Left colon (tissue), 2 donors: ENCODE measurements around the gene MOGAT3. TPM values are rescaled to one million over a fixed set of nuclear protein-coding genes. Genes with fewer than 3 reads are reported as not detected.

Experiments
- ATAC-seq: fragments of 200-7000 bp; cut with Tn5 transposase; one replicate; pipeline ENCODE4 v1.9.1; 2020; ENCODE audit warnings: mild to moderate bottlenecking, moderate library complexity
- DNase-seq, 2 donors: peaks; one replicate each; pipeline ENCODE4 v3.0.0-alpha.2; 2020
- intact Hi-C, 2 donors: fragments of 100-400 bp; cut with DNase I in 1 of 2; cut with micrococcal nuclease in 1 of 2; formaldehyde crosslinking; loops; one replicate each; pipeline versions ENCODE4 v1.11.2 to v1.14.0; 2022; cut with DNase I, micrococcal nuclease
- total RNA-seq, 2 donors: library from RNA; stranded (reverse); fragmentation: NEBNext Ultra II Directional; extraction: Animal tissue kit (Norgen Biotek cat#: 25700); gene quantifications; one replicate each; pipeline ENCODE4 v1.2.1, GENCODE V29; 2021
- donor health status: DM: no; HTN: no; CAD: no.
- donor health status: DM: yes; HTN: yes; CAD: no.

The MOGAT3 gene
- total RNA-seq, 2 donors from 2014 or later: 43.1 to 62.4 TPM

DNA sequence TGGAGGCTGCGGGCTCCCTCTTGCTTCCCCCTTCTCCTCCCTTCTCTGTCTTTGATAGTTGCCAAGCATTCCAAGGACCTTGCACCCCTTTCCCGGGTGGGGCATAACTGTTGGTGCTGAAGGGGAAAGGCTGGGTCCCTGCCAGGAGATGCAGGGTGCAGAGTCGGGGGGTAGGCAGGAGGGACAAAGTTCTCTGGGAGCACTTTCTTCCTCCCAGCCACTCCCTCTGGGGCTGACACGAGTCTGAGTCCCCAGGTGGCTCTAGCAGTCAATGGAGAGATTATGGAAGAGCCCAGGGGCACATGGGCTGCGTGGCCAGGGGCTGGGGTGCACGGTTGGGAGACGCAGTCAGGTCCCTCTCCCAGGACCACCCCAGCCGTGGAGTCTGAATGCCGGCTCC lies 34.7 kb upstream of the MOGAT3 start:
- DNase-seq (peak; percentile 78 to 87), ATAC-seq (peak; percentile 48)
- intact Hi-C loops: no loop called here

DNA sequence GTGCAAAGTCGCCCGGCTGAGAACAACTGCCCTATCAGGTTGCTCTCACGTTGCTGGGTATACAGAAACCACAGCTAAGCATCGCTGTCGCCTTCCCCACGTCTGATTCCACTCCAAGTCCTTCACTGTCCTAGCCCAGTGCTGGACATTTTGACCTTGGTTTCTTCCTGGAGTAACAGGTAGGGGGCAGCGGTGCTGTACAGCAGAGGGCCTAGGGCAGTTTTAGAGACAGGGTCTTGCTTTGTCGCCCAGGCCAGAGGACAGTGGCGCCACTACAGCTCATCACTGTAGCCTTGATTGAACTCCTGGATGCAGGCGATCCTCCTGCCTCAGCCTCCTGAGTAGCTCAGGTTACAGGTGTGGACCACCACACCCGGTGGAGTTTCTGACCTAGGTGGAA lies 34.2 kb upstream of the MOGAT3 start:
- ATAC-seq (peak; percentile 1), DNase-seq (no peak)
- intact Hi-C loops: no loop called here

DNA sequence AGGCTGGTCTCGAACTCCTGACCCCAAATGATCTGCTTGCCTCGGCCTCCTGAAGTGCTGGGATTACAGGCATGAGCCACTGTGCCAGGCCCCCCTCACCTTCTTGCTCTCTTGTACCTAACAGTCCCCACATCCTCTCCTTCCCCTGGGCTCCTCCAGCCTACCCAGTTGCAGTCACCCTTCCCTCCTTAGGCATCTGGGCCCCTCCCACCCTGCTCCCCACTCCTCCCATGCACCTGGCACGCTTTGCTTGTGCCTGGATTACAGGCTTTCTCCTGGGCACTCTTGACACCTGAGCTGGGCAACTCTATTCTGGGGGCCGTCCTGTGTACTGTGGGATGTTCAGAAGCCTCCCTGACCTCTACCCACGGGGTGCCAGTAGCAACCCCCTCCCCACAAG lies 33.8 kb upstream of the MOGAT3 start:
- intact Hi-C loops: no loop called here
- ATAC-seq: peak; percentile 5

DNA sequence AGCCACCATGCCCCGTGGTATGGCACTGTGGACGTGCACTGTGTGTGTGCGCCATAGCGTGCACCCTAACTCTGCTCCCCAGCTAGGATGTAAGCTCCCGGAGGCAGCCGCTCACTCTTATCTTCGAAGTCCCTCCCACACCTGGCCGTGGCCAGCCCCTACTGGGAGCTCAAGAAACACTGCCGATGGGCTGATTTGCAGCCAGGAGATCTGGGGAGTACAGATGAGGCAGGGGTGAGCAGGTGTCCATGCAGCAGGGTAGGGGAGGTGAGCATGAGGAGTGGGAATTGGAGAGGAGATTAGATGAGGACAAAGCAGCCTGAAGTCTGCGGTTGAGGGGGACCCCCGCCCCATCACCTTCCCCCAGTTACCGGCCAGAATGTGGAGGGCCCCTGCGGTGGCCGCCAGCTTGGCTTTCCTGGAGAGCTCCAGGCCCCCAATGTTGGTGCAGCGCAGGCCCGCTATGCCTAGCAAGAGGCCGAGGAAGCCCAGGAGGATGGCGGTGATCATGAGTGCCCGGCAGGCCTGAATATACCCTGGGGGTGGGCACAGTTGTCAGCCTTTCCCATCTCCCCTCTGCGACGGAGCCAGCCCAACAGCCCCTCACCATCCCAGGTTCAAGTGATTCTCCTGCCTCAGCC lies 33.2 kb upstream of the MOGAT3 start:
- DNase-seq (no peak), ATAC-seq (no peak)
- intact Hi-C loops: no loop called here

More for the DNA sequence above, 33.8 kb upstream of the MOGAT3 start:
- DNase-seq: peak in 1 of 2 donors; percentile 70

DNA sequence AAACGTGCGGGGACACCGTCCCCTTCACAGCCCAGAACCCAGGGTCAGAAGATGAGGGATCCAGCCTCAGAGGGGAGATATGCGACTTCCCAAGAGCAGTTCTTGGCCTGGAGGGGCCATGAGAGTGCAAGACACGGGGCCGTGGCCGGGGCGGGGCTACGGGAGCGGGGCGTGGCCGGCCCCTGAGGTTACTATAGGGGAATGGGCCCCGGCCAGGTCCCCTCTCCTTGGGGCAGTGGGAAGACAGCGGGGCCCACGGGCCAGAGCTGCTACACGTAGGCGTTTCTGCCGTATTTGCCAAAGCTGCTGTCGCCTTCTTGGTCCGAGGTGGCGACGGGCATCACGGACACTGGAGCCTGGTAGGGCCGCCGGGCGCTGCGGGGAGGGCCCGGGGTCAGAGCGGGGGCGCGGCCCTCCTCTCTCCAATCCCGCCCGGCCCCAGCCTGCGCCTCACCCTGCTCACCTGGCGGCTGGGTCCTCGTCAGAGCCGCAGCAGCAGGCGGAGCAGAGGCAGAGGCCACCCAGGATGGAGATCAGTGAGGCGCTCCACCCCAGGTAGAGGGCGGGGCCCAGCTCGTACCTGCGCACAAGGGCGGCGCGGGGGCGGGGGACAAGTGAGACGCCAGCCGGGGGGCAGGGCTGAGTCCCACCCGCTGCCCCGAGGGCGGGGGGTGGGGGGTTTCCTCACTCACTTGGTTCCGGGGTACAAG lies 31.5 kb upstream of the MOGAT3 start:
- intact Hi-C loops: no loop called here
- peak; percentile 78 for ATAC-seq
- peak; percentile 89 to 91 for DNase-seq

DNA sequence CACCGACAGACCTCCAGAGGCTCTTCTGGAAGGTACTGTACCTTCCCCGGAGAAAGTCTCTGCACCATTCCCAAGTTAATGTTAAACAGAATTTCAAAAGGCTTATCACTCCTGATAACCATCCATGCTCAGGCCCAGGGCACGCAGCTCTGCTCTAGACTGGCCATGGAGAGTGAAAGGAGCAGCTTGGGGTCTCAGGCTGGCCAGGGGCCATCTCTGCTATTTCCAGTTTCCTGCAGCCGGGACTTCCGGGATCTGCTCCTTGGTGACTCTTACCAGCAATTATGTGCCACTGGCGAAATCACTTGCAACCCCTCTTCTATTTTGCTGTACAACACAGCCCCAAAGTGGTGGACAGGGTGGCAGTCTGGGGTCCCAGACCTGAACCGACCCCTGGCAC lies 30.8 kb upstream of the MOGAT3 start:
- intact Hi-C loops: no loop called here
- DNase-seq (no peak), ATAC-seq (peak; percentile 13)

DNA sequence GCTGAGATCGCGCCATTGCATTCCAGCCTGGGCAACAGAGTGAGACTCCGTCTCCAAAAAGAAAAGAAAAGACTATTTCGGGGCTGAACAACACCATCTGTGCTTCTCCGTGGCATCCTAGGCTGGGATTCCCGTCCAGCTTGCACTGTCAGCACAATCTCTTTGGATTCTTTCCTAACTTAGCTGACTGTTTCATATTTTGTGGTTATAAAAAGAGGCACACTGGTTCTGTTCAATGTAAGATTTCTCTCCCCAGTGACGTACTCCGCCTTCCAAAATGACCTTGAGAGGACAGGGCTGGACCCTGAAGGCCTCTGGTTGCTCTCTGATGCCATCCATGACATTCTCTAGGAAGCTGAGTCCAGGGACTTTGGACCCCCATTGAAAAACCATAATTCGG lies 25.9 kb upstream of the MOGAT3 start:
- ATAC-seq: no peak
- no peak for DNase-seq
- intact Hi-C loops: no loop called here

DNA sequence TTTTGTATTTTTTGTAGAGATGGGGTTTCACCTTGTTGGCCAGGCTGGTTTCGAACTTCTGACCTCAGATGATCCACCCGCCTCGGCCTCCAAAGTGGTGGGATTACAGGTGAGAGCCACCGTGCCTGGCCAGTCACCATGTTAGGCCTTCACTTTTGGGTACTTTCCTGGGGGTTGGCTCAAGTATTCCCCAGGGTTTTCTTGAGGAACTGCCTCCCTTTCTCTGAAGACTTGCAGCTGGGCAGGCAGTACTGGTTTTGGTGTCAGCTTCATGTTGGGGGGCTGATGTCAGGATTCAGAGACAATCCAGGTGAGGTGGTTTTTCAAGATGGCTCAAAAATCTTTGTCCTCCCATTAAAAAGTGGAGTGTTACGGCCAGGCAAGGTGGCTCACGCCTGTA lies 24.8 kb upstream of the MOGAT3 start:
- no peak for ATAC-seq
- DNase-seq: no peak
- intact Hi-C loops: no loop called here

DNA sequence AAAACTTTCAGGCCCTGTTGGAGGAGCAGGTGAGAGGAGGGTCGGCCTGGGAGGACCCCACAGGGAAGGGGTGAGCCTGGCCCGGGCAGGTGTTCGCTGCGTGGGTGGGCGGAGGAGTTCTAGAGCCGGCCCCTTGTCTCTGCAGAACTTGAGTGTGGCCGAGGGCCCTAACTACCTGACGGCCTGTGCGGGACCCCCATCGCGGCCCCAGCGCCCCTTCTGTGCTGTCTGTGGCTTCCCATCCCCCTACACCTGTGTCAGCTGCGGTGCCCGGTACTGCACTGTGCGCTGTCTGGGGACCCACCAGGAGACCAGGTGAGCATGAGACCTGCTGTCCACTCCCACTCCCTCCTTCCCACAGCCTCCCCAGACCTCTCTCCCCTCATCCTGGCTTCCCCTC lies 22.7 kb upstream of the MOGAT3 start:
- ATAC-seq (no peak), DNase-seq (no peak)
- intact Hi-C loops: no loop called here

DNA sequence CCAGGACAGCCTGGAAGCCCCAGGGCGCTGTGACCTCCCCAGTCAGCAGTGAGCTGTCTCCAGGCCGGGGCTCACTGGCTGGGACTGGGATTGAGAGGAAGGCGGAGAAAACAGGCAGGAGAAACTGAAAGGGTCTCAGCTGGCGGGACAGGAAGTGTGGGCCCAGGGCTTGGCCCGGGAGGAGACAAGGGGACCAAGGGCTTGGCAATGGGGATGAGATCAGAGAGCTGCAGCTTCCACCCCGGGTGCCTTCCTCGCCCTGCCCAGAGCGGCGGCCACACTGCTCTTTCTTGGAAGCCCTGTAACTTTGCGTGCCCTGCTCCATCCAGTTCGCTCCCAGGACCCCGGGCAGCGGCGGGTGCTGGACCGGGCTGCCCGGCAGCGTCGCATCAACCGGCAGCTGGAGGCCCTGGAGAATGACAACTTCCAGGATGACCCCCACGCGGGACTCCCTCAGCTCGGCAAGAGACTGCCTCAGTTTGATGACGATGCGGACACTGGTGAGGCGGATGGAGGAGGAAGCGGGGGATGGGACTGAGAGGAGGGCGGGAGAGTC lies 21.5 kb upstream of the MOGAT3 start:
- intact Hi-C loops: no loop called here

DNA sequence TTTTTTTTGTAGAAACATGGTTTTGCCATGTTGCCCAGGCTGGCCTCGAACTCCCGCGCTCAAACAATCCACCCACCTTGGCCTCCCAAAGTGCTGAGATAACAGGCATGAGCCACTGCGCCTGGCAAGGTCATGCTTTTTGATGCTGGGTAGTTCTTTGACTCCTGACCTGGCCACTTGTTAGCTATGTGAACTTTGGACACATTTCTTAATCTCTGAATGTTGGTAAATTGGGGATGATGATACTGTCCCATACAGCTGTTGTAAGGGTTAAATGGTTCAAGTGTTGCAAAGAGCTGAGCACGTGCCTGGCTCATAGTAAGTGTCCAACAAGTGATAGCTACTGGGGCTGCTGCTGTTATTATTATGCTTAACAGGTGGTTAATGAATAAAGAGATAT lies 19.5 kb upstream of the MOGAT3 start:
- ATAC-seq (no peak), DNase-seq (no peak)
- intact Hi-C loops: no loop called here

More for the DNA sequence above, 21.5 kb upstream of the MOGAT3 start:
- ATAC-seq (no peak), DNase-seq (no peak)

DNA sequence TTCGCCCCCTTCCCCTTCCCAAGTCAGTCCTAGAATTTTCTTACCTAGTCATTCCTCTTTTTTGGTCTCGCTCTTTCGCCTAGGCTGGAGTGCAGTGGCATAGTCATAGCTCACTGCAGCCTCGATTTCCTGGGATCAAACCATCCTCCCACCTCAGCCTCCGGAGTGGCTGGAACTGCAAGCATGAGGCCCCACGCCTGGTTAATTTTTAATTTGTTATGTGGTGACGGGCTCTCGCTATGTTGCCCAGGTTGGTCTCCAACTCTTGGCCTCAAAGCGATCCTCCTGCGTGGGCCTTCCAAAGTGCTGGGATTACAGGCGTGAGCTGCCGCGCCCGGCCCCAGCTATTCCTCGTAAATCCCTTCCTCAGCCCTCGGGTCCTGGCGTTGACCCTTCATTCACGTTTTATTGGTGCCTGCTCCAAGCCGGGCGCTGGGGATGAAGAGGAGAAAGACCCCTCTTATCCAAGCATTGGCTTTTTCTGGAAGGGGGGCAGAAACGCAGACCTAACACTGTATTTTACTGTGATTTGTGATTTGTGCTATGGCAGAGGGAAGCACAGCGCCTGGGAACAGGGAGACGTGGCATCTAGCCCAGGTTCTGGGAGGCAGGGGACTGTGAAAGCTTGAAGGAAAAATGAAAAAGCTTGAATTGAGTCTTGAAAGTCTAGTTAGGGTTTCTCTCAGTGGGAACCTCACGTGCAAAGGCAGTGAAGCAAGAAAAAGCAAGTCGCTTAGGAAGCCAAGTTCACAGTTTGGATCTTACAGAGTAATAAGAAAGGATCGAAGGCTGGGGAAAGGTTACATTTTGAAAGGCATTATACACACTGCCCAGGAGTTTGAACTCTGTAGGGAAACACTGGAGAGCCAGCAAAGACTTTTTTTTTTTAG lies 17.6 kb upstream of the MOGAT3 start:
- ATAC-seq: peak; percentile 42
- DNase-seq: no peak
- intact Hi-C loops: no loop called here

DNA sequence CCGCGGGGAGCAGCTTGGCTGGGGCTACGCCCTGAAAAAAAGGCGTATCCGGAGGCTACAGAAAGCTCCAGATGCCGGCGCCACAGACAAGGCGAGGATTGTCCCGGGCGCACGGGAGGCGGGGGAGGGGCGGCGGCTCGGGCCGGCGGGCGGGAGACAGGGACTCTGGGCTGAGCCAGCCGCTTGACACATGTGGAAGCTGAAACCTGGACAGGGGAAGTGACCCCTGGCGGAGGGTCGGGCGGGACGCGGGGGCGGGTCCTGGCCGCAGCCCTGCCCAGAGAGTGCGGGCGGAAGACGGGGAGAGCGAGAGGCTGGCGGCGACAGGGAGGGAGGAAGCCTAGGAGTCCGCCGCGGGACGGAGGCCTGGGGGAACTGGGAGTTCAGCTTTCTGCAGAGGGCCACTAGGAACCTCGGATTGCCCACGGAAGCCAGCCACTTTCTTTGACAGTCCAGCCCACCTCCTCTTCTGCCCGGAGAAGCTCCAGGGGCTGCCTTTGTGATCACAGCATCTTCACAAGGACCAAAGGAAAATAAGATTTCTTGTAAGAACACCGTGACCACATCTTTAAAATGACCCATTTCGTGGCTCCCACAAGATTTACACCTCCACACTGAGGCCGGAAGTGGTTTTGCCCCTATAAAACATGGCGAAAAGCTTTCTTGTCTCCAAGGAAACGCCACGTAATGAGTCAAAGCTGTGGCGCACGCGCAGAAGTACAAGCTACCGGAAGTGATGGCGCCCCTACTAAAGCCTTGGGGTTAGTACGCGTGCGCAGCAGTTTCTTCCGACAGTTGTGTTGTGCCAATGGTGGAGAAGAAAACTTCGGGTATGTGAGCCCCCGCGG lies 16.8 kb upstream of the MOGAT3 start, which contains the start of the genes PLOD3 and ZNHIT1:
Gene PLOD3 (minus strand): TSS at position 194 of the 848 bp plus-strand sequence. CDS start 307 bp downstream, outside the sequence.
Gene ZNHIT1 (plus strand): TSS at position 778 of the 848 bp plus-strand sequence. CDS start 31 bp downstream, at position 809.
- intact Hi-C loops: no loop called here
- ATAC-seq (peak; percentile 83), DNase-seq (peak; percentile 97 to 99)

DNA sequence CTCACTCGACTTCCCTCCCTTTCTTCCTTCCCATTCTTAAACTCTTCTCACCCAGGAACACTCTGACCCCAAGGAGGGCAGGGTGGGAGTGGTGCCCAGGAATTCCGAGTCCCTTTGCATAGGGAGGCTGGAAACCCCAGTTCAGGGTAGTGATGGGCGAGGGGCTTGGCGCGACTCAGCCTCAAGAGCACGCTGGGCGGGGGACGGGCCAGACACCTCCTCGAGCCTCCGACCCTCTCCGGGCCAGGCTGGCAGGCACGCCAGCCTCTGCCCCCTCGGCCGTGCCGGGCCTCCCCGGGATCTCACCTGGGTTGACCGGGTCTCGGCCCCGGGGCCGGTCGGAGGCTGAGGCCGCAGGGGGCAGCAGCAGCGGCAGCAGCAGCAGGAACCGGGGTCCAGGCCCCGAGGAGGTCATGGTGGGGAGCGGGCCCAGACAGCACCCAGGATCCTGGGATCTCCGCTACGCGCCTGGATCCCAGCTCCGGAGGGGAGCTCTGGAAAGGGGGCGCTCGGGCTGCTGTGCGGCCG lies 16.1 kb upstream of the MOGAT3 start:
- intact Hi-C loops: no loop called here
- DNase-seq (no peak), ATAC-seq (peak; percentile 3)

DNA sequence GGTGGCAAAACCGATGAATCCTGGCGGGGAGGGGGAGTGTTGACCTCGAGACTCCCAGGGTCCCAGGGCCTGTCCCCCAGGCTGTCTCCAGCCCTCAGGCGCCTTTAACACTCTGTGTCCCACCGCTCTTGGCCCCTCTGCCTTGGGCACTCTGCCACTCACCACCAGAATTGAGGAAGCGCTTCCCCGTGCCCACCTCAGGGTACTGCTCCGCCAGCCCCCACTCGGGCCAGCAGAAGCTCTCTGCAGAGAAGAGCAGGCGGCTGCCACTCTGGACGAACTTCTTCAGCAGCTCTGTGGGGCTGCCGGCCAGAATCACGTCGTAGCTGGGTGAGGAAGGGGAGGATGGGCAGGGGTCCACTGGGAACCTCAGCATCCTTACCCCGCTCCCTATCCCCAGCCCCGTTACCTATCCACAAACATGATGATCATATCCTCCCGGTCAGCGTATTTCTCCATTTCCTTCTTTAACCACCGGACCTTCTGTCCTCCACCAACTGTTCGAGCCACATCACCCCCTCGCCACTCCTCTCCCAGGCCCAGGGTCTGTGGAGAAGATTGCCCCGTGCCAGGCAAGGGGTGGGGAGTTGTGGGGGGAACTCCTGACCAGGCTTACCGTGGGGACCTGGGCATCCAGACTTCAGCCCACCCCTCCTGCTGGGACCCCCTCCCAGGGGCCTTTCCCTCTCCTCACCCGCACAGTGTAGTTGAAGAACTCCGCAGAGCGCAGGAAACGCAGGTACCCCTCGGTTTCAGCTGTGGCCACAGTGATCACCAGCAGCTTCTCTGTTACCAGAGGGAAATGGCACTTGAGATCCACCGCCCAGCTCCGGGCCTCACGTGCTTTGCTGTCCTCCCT lies 15.4 kb upstream of the MOGAT3 start:
- peak in 1 of 2 donors; percentile 46 for DNase-seq
- intact Hi-C loops: no loop called here
- peak; percentile 18 for ATAC-seq

DNA sequence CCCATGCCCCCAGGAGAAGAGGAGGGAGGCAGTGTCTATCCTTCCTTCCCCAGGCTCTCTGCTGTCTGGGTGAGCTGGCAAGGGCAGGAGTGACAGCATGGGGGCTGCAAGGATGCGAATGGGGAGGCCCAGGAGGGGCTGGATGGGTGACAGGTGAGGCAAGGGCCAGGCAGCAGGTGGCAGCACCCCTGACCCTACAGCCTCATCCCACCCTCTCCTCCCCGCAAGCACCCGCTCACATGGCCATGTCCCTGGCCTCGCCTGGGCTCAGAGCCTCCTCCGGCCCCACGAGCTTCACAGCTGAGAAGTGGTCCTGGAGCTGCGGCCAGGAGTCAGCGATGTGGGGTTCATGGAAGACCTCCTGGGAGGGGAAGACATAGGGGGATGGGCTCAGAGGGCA lies 11.2 kb upstream of the MOGAT3 start:
- intact Hi-C loops: no loop called here
- DNase-seq (no peak), ATAC-seq (no peak)

DNA sequence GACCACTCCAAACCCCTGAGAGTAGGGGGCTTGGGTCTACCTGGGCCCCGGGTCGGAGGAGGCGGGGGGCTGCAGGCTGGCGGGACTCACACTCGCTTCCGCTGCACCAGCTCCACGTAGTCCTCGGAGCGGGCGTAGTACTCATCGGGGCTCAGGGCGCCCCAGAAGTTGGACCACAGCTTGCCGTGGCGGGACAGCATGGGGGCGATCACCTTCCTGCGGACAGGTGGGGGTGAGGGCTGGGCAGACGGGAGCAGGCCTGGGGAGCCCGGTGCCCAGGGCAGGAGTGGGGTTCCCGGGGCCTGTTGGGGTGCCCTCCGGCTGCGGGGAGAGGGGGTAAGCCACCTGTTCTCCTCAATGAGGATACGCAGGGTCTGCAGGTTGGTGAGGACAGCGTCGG lies 10.7 kb upstream of the MOGAT3 start:
- ATAC-seq (no peak), DNase-seq (no peak)
- intact Hi-C loops: no loop called here
